ENCODE measurements around the gene FABP7. TPM values are rescaled to one million over a fixed set of nuclear protein-coding genes. Genes with fewer than 3 reads are reported as not detected.

Gene FABP7
- total RNA-seq, 1 donor = not detected

DNA sequence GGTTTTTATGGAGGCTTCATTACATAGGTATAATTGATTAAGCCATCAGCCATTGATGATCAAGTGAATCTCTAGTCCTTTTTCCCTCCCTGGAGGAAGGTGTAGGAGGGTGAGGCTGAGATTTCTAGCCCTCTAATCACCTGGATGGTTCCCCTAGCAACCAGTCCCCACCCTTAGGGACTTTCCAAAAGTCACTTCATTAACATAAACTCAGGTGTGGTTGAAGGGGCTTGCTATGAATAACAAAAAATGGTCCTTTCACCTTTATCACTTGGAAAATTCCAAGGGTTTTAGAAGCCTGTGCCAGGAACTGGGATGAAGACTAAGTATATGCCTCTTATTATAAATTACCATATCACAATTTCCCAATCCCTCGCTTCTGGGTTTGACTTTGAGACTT lies 49.9 kb downstream of the FABP7 start:
- TF ChIP-seq, protein P1, sequence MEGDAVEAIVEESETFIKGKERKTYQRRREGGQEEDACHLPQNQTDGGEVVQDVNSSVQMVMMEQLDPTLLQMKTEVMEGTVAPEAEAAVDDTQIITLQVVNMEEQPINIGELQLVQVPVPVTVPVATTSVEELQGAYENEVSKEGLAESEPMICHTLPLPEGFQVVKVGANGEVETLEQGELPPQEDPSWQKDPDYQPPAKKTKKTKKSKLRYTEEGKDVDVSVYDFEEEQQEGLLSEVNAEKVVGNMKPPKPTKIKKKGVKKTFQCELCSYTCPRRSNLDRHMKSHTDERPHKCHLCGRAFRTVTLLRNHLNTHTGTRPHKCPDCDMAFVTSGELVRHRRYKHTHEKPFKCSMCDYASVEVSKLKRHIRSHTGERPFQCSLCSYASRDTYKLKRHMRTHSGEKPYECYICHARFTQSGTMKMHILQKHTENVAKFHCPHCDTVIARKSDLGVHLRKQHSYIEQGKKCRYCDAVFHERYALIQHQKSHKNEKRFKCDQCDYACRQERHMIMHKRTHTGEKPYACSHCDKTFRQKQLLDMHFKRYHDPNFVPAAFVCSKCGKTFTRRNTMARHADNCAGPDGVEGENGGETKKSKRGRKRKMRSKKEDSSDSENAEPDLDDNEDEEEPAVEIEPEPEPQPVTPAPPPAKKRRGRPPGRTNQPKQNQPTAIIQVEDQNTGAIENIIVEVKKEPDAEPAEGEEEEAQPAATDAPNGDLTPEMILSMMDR (IDR thresholded peaks at IDR 0.05; ENCODE audit: extremely low read depth, low read depth, low read length) = no peak
- Histone ChIP-seq H3K4me3 (ENCODE audit: insufficient read depth, low read length) (no peak overlapping the region), H3K79me2 (ENCODE audit: insufficient read depth, low read length) (no peaks in the 10 kb centered on the region), H4K20me1 (ENCODE audit: insufficient read depth, low read length) (no peaks in the 10 kb centered on the region), H2AFZ (ENCODE audit: low read length) (no peak overlapping the region), H3K4me2 (ENCODE audit: insufficient read depth, low read length) (no peak overlapping the region), H3K4me1 (ENCODE audit: insufficient read depth, low read length) (no peaks in the 10 kb centered on the region), H3K36me3 (ENCODE audit: insufficient read depth, low read length) (no peaks in the 10 kb centered on the region), H3K27ac (ENCODE audit: low read depth, low read length) (no peak overlapping the region), H3K27me3 (ENCODE audit: insufficient read depth, low read length) (peaks cover 5% of the 10 kb centered on the region), H3K9me3 (ENCODE audit: low read depth, low read length) (no peaks in the 10 kb centered on the region)
- no peak for DNase-seq (ENCODE audit: insufficient read length, low spot score, missing footprints)

DNA sequence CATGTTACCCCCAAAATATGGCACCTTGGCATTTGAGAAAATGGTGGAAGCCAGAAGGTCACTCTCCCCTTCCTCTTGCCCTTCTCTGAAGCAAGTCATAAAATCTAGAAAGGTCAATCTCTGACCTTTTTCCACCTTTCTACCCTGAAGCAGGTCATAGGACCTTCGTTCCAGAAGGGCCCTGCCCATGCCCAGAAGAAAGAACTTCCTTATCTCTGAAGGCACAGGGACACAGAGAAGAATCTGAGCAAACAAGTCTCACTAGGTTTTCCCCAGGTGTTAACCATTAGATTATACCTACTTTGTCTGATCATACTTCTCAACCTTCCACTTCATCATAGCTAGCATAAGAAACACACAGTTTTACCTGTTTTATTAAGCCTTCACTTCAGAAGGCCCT lies 52.0 kb downstream of the FABP7 start:
- Histone ChIP-seq H3K4me1 (ENCODE audit: insufficient read depth, low read length) (no peaks in the 10 kb centered on the region), H3K9me3 (ENCODE audit: low read depth, low read length) (no peaks in the 10 kb centered on the region)
- TF ChIP-seq, protein P1 (IDR thresholded peaks at IDR 0.05; ENCODE audit: extremely low read depth, low read depth, low read length) = no peak

DNA sequence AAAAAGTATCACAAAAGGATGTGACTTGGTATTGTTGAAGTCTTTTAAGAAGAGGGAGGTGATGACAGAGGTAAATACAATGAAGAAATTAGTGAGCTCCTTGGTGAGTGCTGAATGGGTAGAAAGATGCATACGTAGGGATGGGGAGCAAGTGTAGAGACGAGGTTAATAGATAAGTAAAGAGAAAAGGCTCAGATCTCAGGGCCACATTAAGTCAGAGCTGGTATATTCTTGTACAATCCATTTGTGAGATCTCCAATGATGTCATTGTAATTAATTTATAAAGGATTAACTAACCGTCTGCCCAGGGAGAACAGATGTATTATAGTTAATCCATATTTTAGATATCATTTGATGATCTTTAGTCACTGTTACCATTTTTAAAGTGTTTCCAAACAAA lies 52.9 kb downstream of the FABP7 start:
- no peaks in the 10 kb centered on the region for H3K4me1 ChIP-seq (ENCODE audit: insufficient read depth, low read length)
- H2AFZ ChIP-seq (ENCODE audit: low read length) = no peak overlapping the region
- TF ChIP-seq, protein P1 (IDR thresholded peaks at IDR 0.05; ENCODE audit: extremely low read depth, low read depth, low read length) = no peak
- H3K27me3 ChIP-seq (ENCODE audit: insufficient read depth, low read length) = peaks cover 5% of the 10 kb centered on the region
- no peak for DNase-seq (ENCODE audit: insufficient read length, low spot score, missing footprints)
- no peak overlapping the region for H3K27ac ChIP-seq (ENCODE audit: low read depth, low read length)
- H3K9me3 ChIP-seq (ENCODE audit: low read depth, low read length) = no peaks in the 10 kb centered on the region
- H4K20me1 ChIP-seq (ENCODE audit: insufficient read depth, low read length) = no peaks in the 10 kb centered on the region
- no peaks in the 10 kb centered on the region for H3K79me2 ChIP-seq (ENCODE audit: insufficient read depth, low read length)
- no peak overlapping the region for H3K4me3 ChIP-seq (ENCODE audit: insufficient read depth, low read length)
- H3K36me3 ChIP-seq (ENCODE audit: insufficient read depth, low read length) = no peaks in the 10 kb centered on the region
- no peak overlapping the region for H3K4me2 ChIP-seq (ENCODE audit: insufficient read depth, low read length)

More for the DNA sequence above, 52.0 kb downstream of the FABP7 start:
- H2AFZ ChIP-seq (ENCODE audit: low read length) = no peak overlapping the region
- no peaks in the 10 kb centered on the region for H4K20me1 ChIP-seq (ENCODE audit: insufficient read depth, low read length)
- no peaks in the 10 kb centered on the region for H3K36me3 ChIP-seq (ENCODE audit: insufficient read depth, low read length)
- H3K4me3 ChIP-seq (ENCODE audit: insufficient read depth, low read length) = no peak overlapping the region
- peaks cover 5% of the 10 kb centered on the region for H3K27me3 ChIP-seq (ENCODE audit: insufficient read depth, low read length)
- H3K79me2 ChIP-seq (ENCODE audit: insufficient read depth, low read length) = no peaks in the 10 kb centered on the region
- H3K27ac ChIP-seq (ENCODE audit: low read depth, low read length) = no peak overlapping the region
- no peak for DNase-seq (ENCODE audit: insufficient read length, low spot score, missing footprints)
- H3K4me2 ChIP-seq (ENCODE audit: insufficient read depth, low read length) = no peak overlapping the region

- Histone ChIP-seq H3K27ac (ENCODE audit: low read depth, low read length) (no peak overlapping the region), H3K9me3 (ENCODE audit: low read depth, low read length) (no peaks in the 10 kb centered on the region), H3K4me1 (ENCODE audit: insufficient read depth, low read length) (no peaks in the 10 kb centered on the region), H3K4me3 (ENCODE audit: insufficient read depth, low read length) (no peak overlapping the region), H3K4me2 (ENCODE audit: insufficient read depth, low read length) (no peak overlapping the region), H3K79me2 (ENCODE audit: insufficient read depth, low read length) (no peaks in the 10 kb centered on the region), H2AFZ (ENCODE audit: low read length) (no peak overlapping the region), H3K36me3 (ENCODE audit: insufficient read depth, low read length) (no peaks in the 10 kb centered on the region), H4K20me1 (ENCODE audit: insufficient read depth, low read length) (no peaks in the 10 kb centered on the region), H3K27me3 (ENCODE audit: insufficient read depth, low read length) (peaks cover 5% of the 10 kb centered on the region)
- no peak for DNase-seq (ENCODE audit: insufficient read length, low spot score, missing footprints)
- TF ChIP-seq, protein P1 (IDR thresholded peaks at IDR 0.05; ENCODE audit: extremely low read depth, low read depth, low read length) = no peak
Measured at GRCh38 chr6:122833021-122833491, 53.5 kb downstream of the FABP7 start.

Small RNA genes within 50 kb of the gene (small RNA-seq; reads per million reads assigned to genes)
- not detected for gene RN7SL564P

Other genes starting within 250 kb of the FABP7 start
- gene PKIB, start 169.3 kb upstream of the FABP7 start, total RNA-seq = 0.72 and 3.5 TPM in 2 replicates
- gene SMPDL3A, start 9.5 kb downstream of the FABP7 start, total RNA-seq = 22.7 and 23.5 TPM in 2 replicates
- not detected in 2 replicates for gene CLVS2, start 216.5 kb downstream of the FABP7 start, total RNA-seq